ENCODE measurements around the gene DCLK1.

DCLK1 gene

GRCh38 chr13:35767256-35767976 lies 363.8 kb downstream of the DCLK1 start:
- no peak for DNase-seq (ENCODE audit: low read depth in 1 of 2, low spot score in 1 of 2)
- TF ChIP-seq JUND (IDR thresholded peaks at IDR 0.05; ENCODE audit: low read depth), result no peak
- in situ Hi-C loops (cut with HindIII; ENCODE audit: low pct_unique_long_range_greater_than_20kb, low sequenced_read_pairs), result no loop called here

DNA sequence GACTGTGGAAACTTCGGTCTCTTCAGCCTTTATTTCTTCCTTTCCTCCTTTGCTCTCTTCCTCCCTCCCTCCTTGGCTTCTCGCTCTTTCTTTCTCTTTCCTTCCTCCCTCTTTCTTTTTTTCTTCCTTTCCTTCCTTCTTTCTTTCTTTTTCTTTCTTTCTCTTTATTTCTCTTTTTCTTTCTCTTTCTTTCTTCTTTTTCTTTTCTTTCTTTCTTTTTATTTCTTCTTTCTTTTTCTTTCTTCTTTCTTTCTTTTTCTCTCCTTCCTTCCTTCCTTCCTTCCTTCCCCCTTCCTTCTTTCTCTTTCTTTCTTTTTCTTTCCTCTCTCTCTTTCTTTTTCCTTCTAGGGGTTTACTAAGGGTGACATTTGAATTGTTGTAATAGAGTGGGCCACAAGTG lies 364.5 kb downstream of the DCLK1 start:
- in situ Hi-C loops (cut with HindIII; ENCODE audit: low pct_unique_long_range_greater_than_20kb, low sequenced_read_pairs), result no loop called here
- no peak for DNase-seq (ENCODE audit: low read depth in 1 of 2, low spot score in 1 of 2)
- no peak for TF ChIP-seq JUND (IDR thresholded peaks at IDR 0.05; ENCODE audit: low read depth)

DNA sequence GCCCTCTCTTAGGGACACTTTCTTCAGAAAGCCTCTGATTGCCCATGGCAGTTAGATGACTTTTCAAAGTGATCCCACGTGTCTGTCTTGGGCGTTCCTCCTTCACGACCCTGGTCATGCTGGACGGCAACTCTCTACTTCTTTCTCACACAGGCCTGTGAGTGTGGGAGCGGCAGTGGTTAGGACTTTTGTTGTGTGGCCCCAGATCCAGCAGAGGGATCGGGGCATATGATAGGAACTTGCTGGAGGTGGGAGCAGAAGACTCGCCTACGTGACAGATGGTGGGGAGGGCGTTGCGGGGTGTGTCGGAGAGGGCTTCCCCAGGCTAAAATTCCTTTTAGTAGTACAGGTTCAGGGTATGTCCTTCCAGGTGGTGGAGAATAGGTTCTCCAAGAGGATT lies 365.2 kb downstream of the DCLK1 start:
- DNase-seq (ENCODE audit: low read depth in 1 of 2, low spot score in 1 of 2), result no peak
- no peak for TF ChIP-seq JUND (IDR thresholded peaks at IDR 0.05; ENCODE audit: low read depth)
- in situ Hi-C loops (cut with HindIII; ENCODE audit: low pct_unique_long_range_greater_than_20kb, low sequenced_read_pairs), result no loop called here

GRCh38 chr13:35765366-35765765 lies 365.8 kb downstream of the DCLK1 start:
- in situ Hi-C loops (cut with HindIII; ENCODE audit: low pct_unique_long_range_greater_than_20kb, low sequenced_read_pairs), result no loop called here
- no peak for DNase-seq (ENCODE audit: low read depth in 1 of 2, low spot score in 1 of 2)
- TF ChIP-seq JUND (IDR thresholded peaks at IDR 0.05; ENCODE audit: low read depth), result no peak

- in situ Hi-C loops (cut with HindIII; ENCODE audit: low pct_unique_long_range_greater_than_20kb, low sequenced_read_pairs), result no loop called here
- DNase-seq (ENCODE audit: low read depth in 1 of 2, low spot score in 1 of 2), result no peak
- TF ChIP-seq JUND (IDR thresholded peaks at IDR 0.05; ENCODE audit: low read depth), result no peak
Observed at GRCh38 chr13:35764326-35765015, 366.7 kb downstream of the DCLK1 start.

DNA sequence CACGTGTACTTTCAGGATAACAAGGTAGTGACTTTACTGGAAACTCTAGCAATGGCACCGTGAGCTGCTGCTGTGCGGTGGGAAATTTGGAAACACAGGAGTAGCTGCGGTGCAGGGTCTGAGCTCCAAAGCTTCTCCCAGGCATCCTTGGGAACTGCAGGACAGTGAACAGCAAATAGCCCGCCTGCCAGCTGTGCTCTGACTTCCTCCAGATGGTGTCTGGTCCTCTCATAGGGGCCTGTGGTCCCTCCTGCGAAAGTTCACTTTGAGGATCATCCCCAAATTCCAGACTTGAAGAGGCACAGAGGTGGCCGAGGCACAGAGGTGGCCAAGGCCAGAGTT lies 367.4 kb downstream of the DCLK1 start:
- no peak for TF ChIP-seq JUND (IDR thresholded peaks at IDR 0.05; ENCODE audit: low read depth)
- in situ Hi-C loops (cut with HindIII; ENCODE audit: low pct_unique_long_range_greater_than_20kb, low sequenced_read_pairs), result no loop called here
- DNase-seq (ENCODE audit: low read depth in 1 of 2, low spot score in 1 of 2), result no peak

DNA sequence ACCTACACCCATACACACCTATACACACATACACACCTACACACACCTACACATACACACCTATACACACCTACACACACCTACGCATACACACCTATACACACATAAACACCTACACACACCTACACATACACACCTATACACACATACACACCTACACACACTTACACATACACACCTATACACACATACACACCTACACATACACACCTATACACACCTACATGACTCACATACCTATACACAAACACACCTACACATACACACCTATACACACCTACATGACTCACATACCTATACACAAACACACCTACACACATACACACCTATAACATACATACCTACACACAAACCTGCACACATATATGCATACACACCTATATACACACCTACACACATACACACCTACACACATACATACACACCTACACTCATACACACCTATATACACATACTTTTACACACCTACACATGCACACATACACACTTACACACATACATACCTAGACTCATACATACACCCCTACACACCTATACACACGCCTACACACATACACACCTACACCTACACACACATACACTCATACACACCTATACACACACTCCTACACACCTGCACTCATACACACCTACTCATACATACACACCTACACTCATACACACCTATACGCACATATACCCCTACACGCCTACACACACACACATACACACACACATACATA lies 368.0 kb downstream of the DCLK1 start:
- in situ Hi-C loops (cut with HindIII; ENCODE audit: low pct_unique_long_range_greater_than_20kb, low sequenced_read_pairs), result no loop called here
- DNase-seq (ENCODE audit: low read depth in 1 of 2, low spot score in 1 of 2), result no peak
- no peak for TF ChIP-seq JUND (IDR thresholded peaks at IDR 0.05; ENCODE audit: low read depth)

- no peak for DNase-seq (ENCODE audit: low read depth in 1 of 2, low spot score in 1 of 2)
- no peak for TF ChIP-seq JUND (IDR thresholded peaks at IDR 0.05; ENCODE audit: low read depth)
- in situ Hi-C loops (cut with HindIII; ENCODE audit: low pct_unique_long_range_greater_than_20kb, low sequenced_read_pairs), result no loop called here
Observed at GRCh38 chr13:35761440-35762252, 369.5 kb downstream of the DCLK1 start.

DNA sequence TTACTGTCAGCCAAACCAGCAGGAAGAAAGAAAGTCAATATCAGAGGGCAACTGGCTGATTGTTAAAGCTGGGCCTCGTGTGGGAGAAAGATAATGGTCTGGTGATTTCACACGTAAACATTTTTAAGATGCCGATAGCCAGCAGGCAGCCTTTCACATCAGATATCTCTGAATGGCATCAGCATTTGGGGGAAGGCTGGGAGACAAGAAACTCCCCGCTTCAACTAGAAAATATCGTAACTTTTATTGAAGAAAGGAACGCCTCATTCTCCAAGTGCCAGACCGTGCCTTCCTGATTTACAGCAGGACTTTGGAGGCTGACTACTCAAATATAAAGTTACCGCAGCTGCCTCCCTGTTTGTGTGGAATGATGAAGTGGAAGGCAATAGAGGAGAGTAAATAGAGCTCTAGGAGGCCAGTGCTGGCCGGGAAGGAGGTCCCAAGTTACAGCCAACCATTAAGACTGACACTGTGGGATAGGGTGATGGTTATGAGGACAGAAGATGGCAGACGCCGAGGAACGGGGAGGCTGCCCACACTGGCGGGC lies 370.4 kb downstream of the DCLK1 start:
- TF ChIP-seq JUND (IDR thresholded peaks at IDR 0.05; ENCODE audit: low read depth), result no peak
- in situ Hi-C loops (cut with HindIII; ENCODE audit: low pct_unique_long_range_greater_than_20kb, low sequenced_read_pairs), result no loop called here
- DNase-seq (ENCODE audit: low read depth in 1 of 2, low spot score in 1 of 2), result no peak

DNA sequence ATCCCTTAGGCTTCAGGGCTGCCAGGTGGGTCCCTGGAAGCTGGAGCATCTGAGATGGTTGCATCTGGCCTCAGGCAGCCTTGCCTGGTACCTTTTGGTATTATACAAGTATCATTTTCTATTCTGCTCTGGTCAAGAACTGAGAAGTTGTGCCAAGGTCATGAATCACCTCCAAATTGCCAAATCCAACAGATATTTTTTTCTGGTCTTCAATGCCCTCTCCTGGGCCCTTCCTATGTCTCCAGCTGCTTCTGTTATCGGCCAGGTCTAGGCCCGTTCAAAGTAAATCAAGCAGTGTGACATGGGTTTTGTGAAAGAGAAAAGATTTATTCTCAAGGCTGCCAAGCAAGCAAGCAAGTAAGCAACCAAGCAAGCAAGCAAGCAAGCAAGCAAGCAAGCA lies 383.6 kb downstream of the DCLK1 start:
- TF ChIP-seq JUND (IDR thresholded peaks at IDR 0.05; ENCODE audit: low read depth), result no peak
- in situ Hi-C loops (cut with HindIII; ENCODE audit: low pct_unique_long_range_greater_than_20kb, low sequenced_read_pairs), result no loop called here
- no peak for DNase-seq (ENCODE audit: low read depth in 1 of 2, low spot score in 1 of 2)

DNA sequence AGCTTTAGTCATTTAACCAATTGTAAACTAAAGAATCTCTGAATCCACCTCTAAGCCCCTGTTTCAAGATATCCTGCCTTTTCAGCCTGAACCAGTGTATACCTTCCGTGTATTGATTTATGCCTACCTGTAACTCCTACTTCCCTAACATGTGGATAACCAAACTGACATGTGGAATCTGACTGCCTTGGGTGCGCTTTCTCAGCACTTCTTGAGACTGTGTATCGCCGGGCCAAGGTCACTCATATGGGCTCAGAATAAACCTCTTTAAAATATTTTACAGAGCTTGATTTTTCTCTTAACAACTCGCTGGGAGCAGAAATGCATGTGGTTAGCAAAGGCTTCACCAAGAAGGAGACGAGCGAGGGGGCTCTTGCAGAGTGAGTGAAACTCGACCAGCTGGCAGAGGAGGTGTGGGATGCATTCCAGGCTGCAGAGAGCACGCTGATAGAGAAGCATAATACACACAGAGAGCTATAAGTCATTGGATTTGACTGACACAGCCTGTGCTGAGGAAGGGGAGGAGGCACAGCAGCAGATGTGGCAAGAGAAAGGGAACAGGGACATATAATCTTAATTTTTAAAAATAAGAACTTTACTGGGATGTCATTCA lies 386.5 kb downstream of the DCLK1 start:
- DNase-seq (ENCODE audit: low read depth in 1 of 2, low spot score in 1 of 2), result no peak
- TF ChIP-seq JUND (IDR thresholded peaks at IDR 0.05; ENCODE audit: low read depth), result no peak
- in situ Hi-C loops (cut with HindIII; ENCODE audit: low pct_unique_long_range_greater_than_20kb, low sequenced_read_pairs), result no loop called here

GRCh38 chr13:35744144-35744543 lies 387.0 kb downstream of the DCLK1 start:
- TF ChIP-seq JUND (IDR thresholded peaks at IDR 0.05; ENCODE audit: low read depth), result no peak
- in situ Hi-C loops (cut with HindIII; ENCODE audit: low pct_unique_long_range_greater_than_20kb, low sequenced_read_pairs), result no loop called here
- no peak for DNase-seq (ENCODE audit: low read depth in 1 of 2, low spot score in 1 of 2)
